Activated naive CD8-positive, alpha-beta T cell treated with anti-CD3 and anti-CD28 coated beads, Interleukin-2, amount 50 U/mL, for 16 hours (primary cell): Measurements from ENCODE around the gene KCTD17.

Experiments
- DNase-seq: peaks from one replicate; pipeline ENCODE4 v3.0.0-alpha.2; 2020; ENCODE audit warnings: low read depth, low spot score

The KCTD17 gene

DNA sequence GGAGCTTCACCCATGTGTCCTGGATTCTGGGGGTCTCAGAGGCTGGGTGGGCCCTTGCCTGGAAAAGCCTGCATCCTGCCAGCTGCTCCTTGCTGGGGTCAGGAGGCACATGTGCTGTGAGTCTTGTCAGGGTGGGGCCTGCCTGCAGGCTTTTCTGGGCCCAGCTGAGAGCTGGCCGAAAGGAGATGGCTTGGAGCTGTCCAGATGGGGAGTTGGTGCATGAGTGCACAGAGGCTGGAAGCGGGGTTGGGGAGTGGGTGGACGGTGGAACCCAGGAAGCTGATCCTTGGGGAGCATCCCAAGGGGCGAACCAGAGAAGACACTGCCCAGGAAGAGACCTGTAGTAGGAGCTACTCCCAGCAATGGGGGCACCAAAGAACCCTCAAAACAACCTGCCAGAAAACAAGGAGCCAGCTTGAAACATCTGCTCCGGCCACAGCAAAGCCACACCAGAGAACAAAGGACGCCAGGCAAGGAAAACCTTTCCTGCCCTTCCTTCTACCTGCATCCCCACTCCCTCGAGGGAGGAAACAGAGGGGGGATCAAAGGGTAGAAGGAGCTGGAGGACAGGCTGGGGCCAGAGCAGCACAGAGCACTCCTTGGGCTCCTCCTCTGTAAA lies 8.2 kb upstream of the KCTD17 start:
- DNase-seq: no peak

DNA sequence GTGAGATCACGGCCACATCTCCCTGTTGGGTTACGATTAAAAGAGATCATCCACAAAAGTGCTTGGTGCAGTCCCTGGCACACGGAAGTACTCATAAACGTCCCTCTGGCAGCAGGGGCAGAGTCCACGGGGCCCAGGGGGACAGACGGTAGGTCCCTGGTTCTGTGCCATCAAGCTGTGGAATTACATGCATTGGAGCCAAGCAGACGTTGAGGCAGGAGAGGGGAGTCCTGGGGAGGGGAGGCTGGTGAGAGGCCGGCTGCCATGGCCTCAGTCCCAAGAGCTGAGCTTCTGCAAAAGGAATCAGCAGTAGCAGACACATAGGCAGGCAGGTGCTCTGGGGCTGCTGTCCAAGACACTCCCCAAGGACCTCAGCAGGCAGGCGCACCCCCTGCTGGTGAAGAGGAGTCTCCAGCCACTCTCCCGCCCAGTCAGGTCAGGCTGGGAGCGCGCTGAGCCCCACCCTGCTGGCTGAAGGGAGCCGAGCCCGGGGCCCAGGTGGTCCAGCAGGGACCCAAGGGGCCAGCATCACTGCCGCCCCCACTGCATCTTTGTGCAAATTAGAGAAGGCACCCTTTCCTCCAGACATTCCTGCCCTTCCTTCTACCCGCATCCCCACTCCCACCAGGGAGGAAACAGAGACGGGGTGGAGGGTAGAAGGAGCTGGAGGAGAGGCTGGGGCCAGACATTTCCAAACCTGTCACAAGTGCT lies 7.6 kb upstream of the KCTD17 start:
- no peak for DNase-seq

DNA sequence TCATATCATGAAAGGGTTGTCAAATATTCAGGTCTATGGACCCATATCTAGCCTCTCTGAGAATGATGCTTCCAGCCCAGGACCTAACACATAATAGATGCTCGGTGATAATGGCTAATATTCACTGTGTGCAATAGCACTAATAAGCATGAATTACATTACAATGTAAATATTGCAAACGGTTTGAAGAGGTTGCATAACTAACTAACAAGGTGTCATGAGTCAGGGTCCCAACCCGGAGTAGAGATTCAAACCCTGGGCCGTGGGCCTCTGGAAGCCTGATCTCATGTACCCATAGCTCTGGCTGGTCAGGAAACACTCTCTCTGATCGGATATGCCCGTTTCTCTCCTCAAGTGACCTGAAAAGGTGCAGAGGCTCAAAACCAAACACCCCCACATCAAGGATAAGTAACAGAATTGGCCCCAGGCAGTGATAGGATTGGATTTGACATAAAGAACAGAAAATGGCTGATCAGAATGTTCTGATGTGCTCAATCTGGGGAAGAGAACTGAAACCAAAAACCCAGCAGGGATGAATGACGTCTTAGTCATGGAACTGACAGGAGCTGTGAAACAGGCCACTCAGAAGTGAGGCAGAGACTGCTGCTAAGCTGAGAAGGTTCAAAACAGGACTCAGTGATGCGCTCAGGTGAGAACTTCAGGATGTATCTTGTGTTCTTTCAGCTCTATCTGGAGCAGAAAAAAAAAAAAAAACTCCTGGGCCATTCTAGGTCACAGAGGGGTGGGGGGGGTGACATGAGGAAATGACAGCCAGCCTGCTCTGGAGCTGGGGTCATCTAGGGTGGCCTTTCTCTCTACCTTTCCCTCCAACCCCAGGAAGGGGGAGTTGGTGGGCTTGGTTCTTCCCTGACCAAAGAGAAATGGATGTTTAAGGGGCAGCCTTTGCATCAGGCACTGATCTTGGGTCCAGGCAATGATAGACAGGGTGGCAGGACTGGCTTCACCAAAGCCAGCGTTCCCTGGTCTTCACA lies 6.6 kb upstream of the KCTD17 start:
- no peak for DNase-seq

DNA sequence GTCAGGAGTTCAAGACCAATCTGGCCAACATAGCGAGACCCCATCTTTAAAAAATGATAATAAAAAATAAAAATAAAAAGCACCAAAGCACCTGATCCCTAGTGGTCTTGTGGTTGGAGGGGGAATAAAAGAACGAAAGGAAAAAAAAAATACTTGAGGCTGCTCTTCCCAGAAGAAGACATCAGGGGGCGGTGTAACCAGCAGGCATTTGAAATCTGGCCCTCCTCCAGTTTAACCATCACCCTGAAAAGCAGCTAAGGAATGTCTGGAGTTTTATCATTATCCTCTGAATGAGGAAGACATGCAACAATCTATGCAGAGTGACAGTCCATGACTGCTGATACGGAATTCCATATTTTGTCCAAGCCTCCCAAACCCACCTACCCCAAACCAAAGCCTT lies 5.6 kb upstream of the KCTD17 start:
- DNase-seq: no peak

DNA sequence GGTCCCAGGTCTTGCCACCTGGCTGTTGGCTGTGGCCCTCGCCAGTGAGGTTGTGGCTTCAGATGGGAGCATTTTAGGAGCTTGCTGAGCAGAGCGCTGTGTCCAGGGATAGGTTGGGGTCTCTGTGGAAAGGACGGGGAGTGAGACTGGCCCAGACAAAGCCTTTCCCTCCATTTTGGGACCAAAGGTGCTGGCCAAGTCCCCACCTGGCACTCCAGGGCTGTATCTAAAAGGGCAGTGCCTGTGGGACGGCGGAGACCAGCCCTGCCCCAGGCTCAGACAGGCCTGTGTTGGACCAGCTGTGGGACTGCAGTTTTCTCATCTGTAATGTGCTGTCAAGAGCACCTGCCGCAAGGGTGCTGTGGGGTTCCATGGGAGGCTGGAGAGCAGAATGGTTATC lies 5.0 kb upstream of the KCTD17 start:
- no peak for DNase-seq

DNA sequence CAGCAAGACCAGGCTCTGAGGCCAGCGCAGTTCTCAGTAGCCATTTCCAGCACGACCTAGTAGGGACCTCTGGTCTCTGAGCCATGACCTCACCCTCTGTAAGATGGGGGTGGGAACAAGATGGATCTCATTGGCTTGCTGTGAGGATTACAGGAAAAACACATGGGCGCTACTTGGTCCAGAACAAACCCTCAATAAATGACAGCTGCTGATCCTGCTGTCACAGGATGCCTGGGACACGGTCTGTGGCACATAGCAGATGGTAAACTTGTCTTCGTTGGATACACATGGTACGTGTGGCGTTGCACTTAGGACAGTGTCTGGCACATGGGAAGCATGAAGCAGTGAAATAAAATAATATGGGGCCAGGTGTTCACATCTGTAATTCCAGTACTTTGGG lies 4.5 kb upstream of the KCTD17 start:
- no peak for DNase-seq

DNA sequence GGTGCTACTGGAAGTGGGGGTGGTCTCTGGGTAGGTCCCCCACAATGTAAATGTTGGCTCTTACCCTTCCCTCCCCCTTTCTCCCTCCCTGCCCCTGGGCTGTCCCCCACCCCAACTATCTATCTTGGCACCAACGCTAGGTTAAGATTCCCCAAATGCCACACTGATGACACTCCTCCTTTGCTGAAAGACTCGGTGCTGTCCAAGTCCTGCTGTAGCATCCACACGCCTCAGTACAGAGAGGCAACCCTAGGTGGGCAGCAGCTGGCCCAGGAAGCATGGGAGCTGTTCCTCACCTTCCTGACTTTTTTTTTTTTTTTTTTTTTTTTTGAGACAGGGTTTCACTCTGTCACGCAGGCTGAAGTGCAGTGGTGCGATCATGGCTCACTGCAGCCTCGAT lies 3.4 kb upstream of the KCTD17 start:
- no peak for DNase-seq

DNA sequence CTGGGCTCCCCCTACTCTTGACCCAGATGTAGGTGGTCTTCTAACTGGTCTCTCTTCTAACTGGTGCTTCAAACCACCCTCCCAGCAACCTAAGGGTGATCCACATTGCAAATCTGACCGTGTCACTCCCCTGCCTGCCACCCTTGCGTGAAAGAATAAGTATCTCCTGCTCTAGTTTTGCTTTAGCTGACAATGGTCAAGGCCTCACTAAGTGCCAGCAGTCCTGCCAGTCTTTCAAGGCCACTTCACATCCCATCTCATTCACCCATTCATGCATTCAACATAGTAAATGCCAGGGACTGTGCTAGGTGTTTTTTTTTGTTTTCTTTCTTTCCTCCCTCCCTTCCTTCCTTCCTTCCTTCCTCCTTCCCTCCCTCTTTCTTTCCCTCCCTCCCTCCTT lies 2.3 kb upstream of the KCTD17 start:
- no peak for DNase-seq

DNA sequence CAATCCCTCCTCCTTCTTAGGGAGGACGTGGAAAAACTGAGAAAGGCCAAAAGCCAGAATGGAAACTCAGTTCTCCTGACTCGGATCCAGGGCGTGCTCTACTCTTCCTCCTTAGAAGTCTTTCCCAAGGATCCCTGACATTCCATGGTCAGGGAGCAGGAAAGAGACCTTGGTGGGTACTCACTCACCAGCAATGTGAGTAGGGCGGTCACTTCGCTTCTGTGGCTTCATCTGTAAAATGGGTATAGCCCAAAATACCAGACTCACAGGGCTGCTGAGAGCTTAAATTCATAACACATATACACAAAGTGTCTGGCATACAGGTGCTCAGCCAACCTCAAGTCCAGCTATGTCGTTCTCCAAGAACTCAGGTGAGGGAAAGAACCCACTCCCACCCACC lies 629 bp upstream of the KCTD17 start:
- no peak for DNase-seq

DNA sequence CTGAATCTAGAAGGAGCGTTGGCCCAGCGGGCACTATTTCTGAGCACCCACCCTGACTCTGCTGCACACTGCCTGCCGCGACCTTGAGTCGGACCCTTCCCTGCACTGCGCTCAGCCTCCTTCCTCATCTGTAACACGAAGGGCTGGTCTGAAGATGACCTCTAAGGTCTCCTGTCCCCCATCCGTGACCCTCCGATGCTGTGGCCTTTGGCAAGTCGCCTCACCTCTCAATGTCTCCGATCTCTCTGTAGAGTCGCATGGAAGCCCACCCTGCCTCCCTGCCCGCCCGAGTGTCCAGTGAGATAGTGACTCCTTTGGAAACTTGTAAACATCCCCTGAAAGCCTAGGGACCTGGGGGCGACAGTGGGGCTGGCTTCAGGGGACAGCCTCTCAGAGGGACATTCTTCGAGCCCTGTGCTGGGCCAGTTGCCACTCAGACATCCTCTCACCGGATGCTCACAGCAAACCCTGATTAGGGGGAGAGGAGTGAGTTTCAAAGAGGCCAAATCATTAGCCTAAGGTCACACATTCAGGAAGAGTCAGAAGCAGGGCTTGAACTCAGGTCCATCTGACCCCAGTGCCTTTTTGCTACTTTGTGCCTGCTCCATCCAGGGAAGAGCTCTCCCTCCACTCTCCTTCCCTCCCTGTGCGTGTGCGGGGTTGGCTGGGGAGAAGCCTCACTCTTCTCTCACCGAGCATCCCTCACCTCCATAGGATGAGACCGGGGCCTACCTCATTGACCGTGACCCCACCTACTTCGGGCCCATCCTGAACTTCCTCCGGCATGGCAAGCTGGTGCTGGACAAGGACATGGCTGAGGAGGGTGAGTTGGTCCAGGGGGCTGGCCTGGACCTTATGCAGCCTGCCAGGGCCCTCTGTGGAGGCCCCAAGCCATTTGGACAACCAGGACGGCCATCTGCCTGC lies 1.1 kb downstream of the KCTD17 start:
- no peak for DNase-seq

DNA sequence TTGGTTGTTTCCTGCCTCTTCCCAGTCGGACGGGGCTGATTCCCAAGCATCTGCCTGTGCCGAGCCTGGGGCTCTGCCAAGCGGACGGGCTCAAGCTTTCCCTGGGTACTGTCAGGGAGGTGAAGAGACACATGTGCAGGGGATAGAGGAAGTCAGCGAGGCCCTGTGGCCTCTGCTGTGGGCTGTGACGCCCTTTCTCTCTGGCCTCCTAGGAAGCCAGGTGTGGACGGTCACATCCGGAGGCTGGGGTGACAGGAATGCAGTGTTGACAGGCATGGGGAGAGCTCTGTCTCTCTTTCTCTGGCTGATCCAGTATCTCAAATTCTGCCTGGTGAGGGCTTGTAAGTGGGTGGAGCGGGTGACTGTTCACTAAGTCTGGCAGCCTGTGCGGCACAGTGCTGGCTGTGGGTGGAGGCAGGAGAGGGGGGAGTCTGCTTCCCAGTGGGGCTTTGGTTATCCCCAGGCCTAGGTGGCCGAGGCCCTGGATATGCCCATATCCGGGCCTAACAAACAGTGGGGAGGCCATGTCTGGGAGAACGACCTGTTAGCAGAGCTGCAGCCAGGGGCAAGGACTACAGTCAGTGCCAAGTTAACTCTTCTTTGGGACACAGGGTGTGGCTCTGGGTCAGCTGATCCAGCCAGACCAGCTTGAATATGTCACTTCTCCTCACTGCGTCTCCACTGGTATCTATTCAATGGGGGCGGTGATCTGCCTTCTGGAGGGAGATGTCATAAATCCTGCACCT lies 1.9 kb downstream of the KCTD17 start:
- no peak for DNase-seq

DNA sequence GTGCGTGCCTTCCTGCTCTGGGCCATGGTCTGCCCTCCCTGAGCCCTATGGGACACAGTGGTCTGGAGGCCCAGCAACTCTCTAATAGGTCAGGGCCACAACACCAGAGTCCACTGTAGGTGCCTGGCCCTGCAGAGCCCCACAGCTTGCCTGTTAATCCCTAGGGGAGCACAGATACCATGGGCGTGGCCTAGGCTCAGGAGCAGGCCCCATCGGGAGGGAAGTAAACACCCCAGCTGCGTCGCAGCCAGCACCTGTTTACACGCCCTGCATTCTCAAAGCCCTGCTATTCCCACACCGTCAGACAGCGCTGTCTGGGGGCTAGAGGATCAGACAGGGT lies 2.5 kb downstream of the KCTD17 start:
- no peak for DNase-seq

DNA sequence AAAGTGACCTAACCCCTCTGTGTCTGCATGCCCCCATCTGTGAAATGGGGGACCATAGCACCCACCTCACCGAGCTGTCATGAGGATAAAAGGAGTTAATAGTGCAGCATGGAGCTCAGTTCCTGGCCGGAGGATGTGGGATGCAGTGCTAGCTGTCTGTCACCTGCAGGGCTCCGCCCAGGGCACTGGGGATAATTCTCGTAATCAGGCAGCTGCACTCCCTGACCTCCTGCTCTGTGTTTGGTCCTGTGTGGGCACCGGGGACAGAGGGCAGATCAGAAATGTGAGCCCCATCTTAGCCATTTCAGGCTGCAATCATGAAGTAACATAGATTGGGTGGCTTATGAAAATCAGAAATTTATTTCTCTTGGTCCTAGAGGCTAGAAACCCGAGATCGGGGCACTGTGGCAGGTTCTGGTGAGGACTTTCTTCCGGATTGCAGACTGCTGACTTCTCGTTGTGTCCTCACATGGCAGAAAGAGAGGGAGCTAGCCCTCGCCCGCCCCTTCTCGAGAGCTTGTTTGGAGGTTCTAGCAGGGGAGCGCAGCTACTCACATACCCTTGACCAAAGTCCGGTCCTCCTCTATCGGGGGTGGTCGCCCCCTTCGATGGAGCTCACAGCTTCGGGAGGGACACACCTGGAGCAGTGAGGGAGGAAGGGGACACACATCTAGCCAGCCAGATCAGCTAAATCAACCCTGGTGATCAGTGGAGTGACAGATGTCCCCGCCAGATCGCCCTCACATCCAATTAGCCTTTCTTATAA lies 3.2 kb downstream of the KCTD17 start:
- no peak for DNase-seq

DNA sequence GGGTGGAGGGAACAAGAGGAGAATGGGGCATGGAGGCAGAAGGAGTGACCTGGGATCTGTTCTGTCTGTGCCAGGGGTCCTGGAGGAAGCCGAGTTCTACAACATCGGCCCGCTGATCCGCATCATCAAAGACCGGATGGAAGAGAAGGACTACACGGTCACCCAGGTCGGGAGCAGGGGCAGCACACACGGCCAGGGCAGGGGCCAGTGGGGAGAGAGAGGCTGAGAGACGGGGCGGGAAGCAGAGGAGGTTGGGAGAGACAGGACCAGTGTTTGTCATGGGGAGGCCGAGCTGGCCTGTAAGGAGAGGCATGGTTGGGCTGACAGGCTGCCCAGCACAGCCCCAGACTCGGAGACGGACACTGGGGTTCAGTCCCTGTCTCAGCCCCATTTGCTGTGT lies 4.7 kb downstream of the KCTD17 start:
- DNase-seq: no peak

DNA sequence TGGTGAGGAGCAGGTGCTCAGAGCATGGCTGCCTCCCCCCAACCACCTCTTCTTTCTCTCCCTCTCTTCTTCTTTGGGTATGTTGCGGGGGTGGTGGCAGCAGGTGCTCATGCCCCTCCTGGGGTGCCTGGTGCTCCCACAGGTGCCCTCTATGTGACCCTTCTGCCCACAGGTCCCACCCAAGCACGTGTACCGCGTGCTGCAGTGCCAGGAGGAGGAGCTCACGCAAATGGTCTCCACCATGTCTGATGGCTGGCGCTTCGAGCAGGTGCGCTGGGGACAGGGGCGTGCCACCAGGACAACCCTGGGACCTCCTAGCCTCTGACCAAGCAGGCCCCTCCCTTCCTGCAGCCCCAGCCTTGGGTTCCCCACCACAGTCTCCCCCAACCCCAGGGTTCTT lies 5.7 kb downstream of the KCTD17 start:
- no peak for DNase-seq

DNA sequence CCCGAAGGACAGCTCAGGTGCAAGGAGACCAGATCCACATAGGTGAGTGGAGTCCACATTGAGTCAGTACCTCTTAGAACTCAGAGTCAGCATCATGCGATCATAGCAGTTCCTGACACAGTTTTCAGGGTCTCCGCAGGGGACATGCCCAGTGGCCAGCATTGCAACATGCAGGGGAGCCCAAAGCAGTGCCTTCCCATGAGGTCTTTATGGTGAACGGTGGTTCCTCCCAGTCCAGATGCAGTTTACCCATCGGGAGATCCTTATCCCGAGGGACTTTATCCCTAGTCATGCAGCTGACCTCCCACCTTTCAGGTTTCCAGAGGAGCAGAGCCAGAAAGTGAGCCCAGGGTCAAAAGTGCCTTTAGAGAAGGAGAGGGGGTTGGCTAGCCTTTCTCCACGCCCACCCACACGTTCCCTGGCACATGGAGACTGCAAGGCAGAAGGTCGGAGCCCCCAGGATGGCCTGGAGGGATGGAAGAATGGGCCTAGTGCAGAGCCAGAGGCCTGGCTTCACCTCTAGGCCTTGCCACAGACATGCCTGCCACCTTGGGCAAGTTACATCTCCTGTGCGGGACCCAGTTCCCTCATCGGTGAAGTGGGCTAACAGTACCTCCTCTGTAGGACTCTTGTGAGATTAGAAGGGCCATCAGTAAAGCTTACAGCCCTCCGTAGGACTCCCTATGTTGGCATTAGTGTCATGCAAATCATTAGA lies 6.4 kb downstream of the KCTD17 start:
- no peak for DNase-seq

DNA sequence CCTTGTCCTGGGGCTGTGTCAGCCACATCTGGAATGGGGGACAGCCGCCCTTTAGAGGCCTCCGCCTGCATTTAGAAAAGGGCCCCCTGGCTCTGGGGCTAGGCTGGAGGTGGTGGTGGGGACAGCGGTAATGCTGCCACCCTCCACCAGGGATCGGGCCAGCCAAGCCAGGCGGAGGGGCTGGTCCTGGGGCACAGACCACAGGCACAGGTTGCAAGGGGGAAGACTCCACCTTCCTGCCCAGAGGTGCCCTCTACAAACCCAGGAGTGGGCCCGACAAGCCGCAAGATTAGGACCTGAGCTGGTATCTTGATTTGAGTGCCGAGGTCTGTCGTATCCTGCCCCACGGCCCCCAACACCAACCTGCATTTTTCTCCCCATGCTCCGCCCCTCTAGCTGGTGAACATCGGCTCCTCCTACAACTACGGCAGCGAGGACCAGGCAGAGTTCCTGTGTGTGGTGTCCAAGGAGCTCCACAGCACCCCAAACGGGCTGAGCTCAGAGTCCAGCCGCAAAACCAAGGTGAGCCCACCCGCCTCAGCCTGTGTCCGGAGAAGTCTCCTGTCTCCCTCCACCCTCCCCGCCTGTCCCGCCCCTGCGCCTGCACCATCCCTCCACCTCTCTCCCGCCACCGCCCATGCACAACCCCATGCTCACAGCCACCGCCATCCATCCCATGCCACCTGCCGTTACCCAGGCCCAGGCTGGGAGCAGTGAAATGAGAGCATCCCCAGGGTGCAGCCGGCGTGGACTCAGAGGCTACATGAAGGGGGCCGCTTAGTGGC lies 7.6 kb downstream of the KCTD17 start:
- no peak for DNase-seq

DNA sequence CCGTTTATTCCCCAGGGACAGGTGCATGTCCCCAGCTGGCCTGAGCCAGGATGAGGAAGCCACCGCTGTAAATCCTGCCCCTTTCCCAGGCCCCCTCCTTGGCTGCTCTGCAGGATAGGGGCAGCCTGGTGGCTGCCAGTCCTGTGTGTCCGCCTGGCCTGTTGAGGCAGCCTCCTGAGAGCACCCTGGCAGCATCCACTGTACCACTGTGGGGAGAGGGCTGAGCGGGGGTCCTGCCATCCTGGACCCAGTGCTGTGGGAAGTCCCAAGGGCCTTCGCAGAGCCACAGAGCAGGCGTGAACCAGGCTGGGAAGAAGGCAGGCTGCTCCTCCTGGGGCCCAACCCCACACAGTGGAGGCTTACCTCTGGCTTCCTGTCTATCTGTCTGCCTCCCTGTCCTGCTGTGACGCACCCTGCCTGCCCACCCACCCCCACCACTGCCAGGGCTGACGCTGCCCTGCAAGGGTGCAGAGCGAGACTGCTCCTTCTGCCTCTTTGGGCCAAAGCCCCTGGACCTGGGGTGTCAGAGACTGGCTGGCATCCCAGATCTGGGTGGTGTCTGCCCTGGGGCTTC lies 8.4 kb downstream of the KCTD17 start:
- DNase-seq: no peak
